ENCODE measurements around the gene PCDHGB1.
"Not testable (repeated sequence)": the region's sequence is repeated elsewhere in the genome, so short reads cannot be mapped to it uniquely, and the experiment has no call there.

Gene PCDHGB1

GRCh38 chr5:141375444-141376155 is 25.7 kb downstream of the PCDHGB1 start:
- not testable (repeated sequence) for DNase-seq (ENCODE audit: low read depth); H3K4me3 ChIP-seq (ENCODE audit: low read depth, low read length)
- peak; percentile 1 for TF ChIP-seq CTCF (IDR thresholded peaks at IDR 0.05; ENCODE audit: low read depth, low read length)

DNA sequence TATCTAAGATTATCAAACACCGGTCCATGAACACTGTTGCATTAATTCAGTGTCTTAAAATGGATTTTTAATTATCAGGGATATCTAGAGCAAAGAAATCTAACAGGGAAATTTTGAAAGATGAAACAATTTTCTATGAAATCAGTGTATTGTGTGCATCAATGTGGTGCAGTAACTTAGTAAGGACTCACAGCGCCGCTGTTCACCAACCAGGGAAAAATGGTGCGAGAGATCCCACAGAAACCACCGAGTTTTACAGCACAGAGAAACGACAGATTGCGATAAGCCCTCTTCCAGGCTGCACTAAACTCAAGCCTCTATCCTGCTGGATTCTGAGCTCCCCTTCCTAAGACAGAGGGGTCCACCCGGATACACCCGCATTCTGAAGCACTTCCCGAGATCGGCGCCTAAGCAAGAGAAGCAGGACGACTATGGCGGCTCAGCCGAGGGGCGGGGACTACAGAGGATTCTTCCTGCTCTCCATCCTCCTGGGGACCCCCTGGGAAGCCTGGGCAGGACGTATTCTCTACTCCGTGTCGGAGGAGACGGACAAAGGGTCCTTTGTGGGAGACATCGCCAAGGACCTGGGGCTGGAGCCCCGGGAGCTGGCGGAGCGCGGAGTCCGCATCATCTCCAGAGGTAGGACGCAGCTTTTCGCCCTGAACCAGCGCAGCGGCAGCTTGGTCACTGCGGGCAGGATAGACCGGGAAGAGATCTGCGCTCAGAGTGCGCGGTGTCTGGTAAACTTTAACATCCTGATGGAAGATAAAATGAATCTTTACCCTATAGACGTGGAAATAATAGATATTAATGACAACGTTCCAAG is 32.8 kb downstream of the PCDHGB1 start, which contains the start of gene PCDHGA7:
Gene PCDHGA7, plus strand, starts transcription at position 274 of the 826 bp plus-strand sequence. Its CDS starts 158 bp downstream, at position 432.
- H3K4me3 ChIP-seq (ENCODE audit: low read depth, low read length): no peak within 1 kb of the TSS
- DNase-seq (ENCODE audit: low read depth): peak; percentile 28
- no peak for TF ChIP-seq MYC (IDR thresholded peaks at IDR 0.05; ENCODE audit: low read depth, low read length)
- peak; percentile 18 for TF ChIP-seq CTCF (IDR thresholded peaks at IDR 0.05; ENCODE audit: low read depth, low read length)

DNA sequence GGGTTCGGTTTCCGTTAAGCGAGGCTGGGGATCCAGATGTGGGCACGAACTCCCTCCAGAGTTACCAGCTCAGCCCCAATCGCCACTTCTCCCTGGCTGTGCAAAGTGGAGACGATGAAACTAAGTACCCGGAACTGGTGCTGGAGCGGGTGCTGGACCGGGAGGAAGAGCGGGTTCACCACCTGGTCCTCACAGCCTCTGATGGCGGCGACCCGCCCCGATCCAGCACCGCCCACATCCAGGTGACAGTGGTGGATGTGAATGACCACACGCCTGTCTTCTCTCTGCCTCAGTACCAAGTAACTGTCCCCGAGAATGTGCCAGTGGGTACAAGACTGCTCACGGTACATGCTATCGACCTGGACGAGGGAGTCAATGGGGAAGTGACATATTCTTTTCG is 33.4 kb downstream of the PCDHGB1 start:
- TF ChIP-seq CTCF (IDR thresholded peaks at IDR 0.05; ENCODE audit: low read depth, low read length): no peak
- no peak for TF ChIP-seq MYC (IDR thresholded peaks at IDR 0.05; ENCODE audit: low read depth, low read length)
- TF ChIP-seq POLR2A (IDR thresholded peaks at IDR 0.05; ENCODE audit: extremely low read depth, insufficient read length): no peak
- TF ChIP-seq, protein P1, sequence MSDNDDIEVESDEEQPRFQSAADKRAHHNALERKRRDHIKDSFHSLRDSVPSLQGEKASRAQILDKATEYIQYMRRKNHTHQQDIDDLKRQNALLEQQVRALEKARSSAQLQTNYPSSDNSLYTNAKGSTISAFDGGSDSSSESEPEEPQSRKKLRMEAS (IDR thresholded peaks at IDR 0.05; ENCODE audit: low read depth, low read length): no peak
- no peak overlapping the region for H3K4me3 ChIP-seq (ENCODE audit: low read depth, low read length)
- DNase-seq (ENCODE audit: low read depth): no peak

DNA sequence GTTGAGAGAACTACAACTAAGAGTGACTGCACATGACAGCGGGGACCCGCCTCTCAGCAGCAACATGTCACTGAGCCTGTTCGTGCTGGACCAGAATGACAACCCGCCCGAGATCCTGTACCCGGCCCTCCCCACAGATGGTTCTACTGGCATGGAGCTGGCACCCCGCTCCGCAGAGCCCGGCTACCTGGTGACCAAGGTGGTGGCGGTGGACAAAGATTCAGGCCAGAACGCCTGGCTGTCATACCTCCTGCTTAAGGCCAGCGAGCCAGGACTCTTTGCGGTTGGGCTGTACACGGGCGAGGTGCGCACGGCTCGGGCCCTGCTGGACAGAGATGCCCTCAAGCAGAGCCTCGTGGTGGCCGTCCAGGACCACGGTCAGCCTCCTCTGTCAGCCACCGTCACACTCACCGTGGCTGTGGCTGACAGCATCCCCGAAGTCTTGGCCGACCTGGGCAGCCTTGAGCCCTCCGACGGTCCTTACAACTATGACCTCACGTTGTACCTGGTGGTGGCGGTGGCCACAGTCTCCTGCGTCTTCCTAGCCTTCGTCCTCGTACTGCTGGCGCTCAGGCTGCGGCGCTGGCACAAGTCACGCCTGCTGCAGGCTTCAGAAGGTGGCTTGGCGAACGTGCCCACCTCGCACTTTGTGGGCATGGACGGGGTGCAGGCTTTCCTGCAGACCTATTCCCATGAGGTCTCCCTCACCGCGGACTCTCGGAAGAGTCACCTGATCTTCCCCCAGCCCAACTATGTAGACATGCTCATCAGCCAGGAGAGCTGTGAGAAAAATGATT is 34.8 kb downstream of the PCDHGB1 start:
- H3K4me3 ChIP-seq (ENCODE audit: low read depth, low read length): no peak overlapping the region
- no peak for DNase-seq (ENCODE audit: low read depth)
- TF ChIP-seq POLR2A (IDR thresholded peaks at IDR 0.05; ENCODE audit: extremely low read depth, insufficient read length) (no peak), CTCF (IDR thresholded peaks at IDR 0.05; ENCODE audit: low read depth, low read length) (no peak), MYC (IDR thresholded peaks at IDR 0.05; ENCODE audit: low read depth, low read length) (no peak)
- TF ChIP-seq, protein P1 (IDR thresholded peaks at IDR 0.05; ENCODE audit: low read depth, low read length): no peak

DNA sequence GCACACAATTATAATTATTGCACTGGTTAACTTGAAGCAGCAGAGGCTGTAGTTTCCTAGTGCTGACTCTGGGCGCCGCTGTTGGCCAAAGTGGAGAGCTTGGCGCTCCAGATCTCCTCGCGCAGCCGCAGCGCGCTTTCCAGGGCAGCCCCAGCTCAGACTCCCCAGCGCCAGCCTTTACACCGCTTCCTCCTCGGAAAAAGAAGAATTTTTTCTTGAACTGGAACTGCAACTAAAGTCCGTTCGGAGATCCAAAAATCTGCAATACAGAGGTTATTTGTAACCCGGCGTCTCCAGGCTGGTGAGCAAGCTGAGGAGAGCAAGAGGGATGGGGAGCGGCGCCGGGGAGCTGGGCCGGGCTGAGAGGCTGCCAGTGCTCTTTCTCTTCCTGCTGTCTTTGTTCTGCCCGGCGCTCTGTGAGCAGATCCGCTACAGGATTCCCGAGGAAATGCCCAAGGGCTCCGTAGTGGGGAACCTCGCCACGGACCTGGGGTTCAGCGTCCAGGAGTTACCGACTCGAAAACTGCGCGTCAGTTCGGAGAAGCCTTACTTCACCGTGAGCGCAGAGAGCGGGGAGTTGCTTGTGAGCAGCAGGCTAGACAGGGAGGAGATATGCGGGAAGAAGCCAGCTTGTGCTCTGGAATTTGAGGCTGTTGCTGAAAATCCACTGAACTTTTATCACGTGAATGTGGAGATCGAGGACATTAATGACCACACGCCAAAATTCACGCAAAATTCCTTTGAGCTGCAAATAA is 37.8 kb downstream of the PCDHGB1 start, which contains the start of gene PCDHGB4:
Gene PCDHGB4, plus strand, starts transcription at position 142 of the 755 bp plus-strand sequence. Its CDS starts 187 bp downstream, at position 329.
- DNase-seq (ENCODE audit: low read depth); H3K4me3 ChIP-seq (ENCODE audit: low read depth, low read length): not testable (repeated sequence)

DNA sequence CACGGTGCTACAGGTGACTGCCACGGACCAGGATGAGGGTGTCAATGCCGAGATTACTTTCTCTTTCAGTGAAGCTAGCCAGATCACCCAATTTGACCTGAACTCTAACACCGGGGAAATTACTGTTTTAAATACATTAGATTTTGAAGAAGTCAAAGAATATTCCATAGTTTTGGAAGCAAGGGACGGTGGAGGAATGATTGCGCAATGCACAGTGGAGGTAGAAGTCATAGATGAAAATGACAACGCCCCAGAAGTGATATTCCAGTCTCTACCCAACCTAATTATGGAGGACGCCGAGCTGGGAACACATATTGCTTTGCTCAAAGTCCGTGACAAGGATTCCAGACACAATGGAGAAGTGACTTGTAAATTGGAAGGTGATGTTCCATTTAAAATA is 38.8 kb downstream of the PCDHGB1 start:
- no peak overlapping the region for H3K4me3 ChIP-seq (ENCODE audit: low read depth, low read length)
- no peak for TF ChIP-seq POLR2A (IDR thresholded peaks at IDR 0.05; ENCODE audit: extremely low read depth, insufficient read length)
- TF ChIP-seq, protein P1 (IDR thresholded peaks at IDR 0.05; ENCODE audit: low read depth, low read length): no peak
- TF ChIP-seq CTCF (IDR thresholded peaks at IDR 0.05; ENCODE audit: low read depth, low read length): no peak
- no peak for TF ChIP-seq MYC (IDR thresholded peaks at IDR 0.05; ENCODE audit: low read depth, low read length)

More for the DNA sequence above, 38.8 kb downstream of the PCDHGB1 start:
- no peak for DNase-seq (ENCODE audit: low read depth)
